ENCODE data around the gene BCL2. TPM values are rescaled to one million over a fixed set of nuclear protein-coding genes. Genes with fewer than 3 reads are reported as not detected.

Gene BCL2
- total and polyA plus RNA-seq, 9 of the 15 experiments (the other 6 are each of a cell fraction or from before 2014, with no cell fraction given), result 0.10 to 1.1 (median 0.65) TPM

- no peaks in the 10 kb centered on the region for H3K9me3 ChIP-seq (replicated peaks; ENCODE audit: control insufficient read depth, insufficient read depth, low read depth, low read length)
- FAIRE-seq, result no peak
- TF ChIP-seq PHF21A (IDR thresholded peaks at IDR 0.05; ENCODE audit: borderline replicate concordance, low read depth) (no peak), EGR1 (conservative IDR thresholded peaks at IDR 0.05) (peak; percentile 64), GTF2A2 (tag; IDR thresholded peaks at IDR 0.05) (no peak), PHF8 (IDR thresholded peaks at IDR 0.05; ENCODE audit: borderline replicate concordance, low read length) (no peak), GTF2B (IDR thresholded peaks at IDR 0.05; ENCODE audit: extremely low read depth, insufficient read length) (no peak), FOXK1 (CRISPR knock-in tag; IDR thresholded peaks at IDR 0.05; ENCODE audit: borderline replicate concordance) (no peak)
- H3K79me2 ChIP-seq (ENCODE audit: control insufficient read depth, insufficient read depth, low read length), result no peaks in the 10 kb centered on the region
- no peak overlapping the region for H3K4me3 ChIP-seq
- no peaks in the 10 kb centered on the region for H4K20me1 ChIP-seq (replicated peaks; ENCODE audit: control insufficient read depth, insufficient read depth, low read length)
- ChIA-PET POLR2A (no interaction called here), CTCF (ENCODE audit: low intra/inter-chr PET ratio) (no interaction called here)
- H3K4me2 ChIP-seq (ENCODE audit: insufficient read depth, low read length), result no peak overlapping the region
- in situ Hi-C loops (cut with MboI), result no loop called here
- peaks cover 2 to 8% of the 10 kb centered on the region in 2 experiments; a peak in 4 of 5 replicates for H3K4me1 ChIP-seq (replicated peaks in 1 of 2; ENCODE audit: control insufficient read depth in 2 of 2, insufficient read depth in 2 of 2, low read length in 2 of 2)
- ATAC-seq, result no peak
- H2AFZ ChIP-seq (ENCODE audit: low read depth, low read length), result no peak overlapping the region
- 0% methylated on average over 5 of the region's 5 CpGs for WGBS (ENCODE audit: insufficient coverage, low coverage, missing lambda C conversion rate)
- H3K36me3 ChIP-seq (ENCODE audit: control insufficient read depth, insufficient read depth, low read length), result no peaks in the 10 kb centered on the region
- no peak overlapping the region for H3K27ac ChIP-seq (ENCODE audit: extremely low read depth, low read depth, low read length)
- intact Hi-C loops (cut with micrococcal nuclease), result no loop called here
- no TSS peak for BruUV-seq (replicated peaks)
- peaks cover 3 to 10% of the 10 kb centered on the region in 2 experiments; a peak in 3 of 5 replicates for H3K27me3 ChIP-seq (ENCODE audit: control insufficient read depth in 2 of 2, insufficient read depth in 2 of 2, low read length in 2 of 2)
- DNase-seq (ENCODE audit: extremely low read depth in 1 of 4, low spot score in 3 of 4), result no peak
- no peak overlapping the region for H3K9ac ChIP-seq (ENCODE audit: insufficient read depth in 1 of 2, low read depth in 2 of 2, low read length in 2 of 2)
- no peaks in the 10 kb centered on the region for H3K9me1 ChIP-seq (ENCODE audit: control insufficient read depth, insufficient read depth, low read length)
Measured at GRCh38 chr18:63313396-63313917, 6.1 kb downstream of the BCL2 start.

Data from K562 (cell line).